ENCODE results near the gene SARDH. TPM values are rescaled to one million over a fixed set of nuclear protein-coding genes. Genes with fewer than 3 reads are reported as not detected.

Gene SARDH
- total and polyA plus RNA-seq, 9 of the 15 experiments (the other 6 are each of a cell fraction or from before 2014, with no cell fraction given), result 0.14 TPM; not detected in 8

GRCh38 chr9:133706307-133707050, 31.7 kb downstream of the SARDH start (continued):
- no peak for TF ChIP-seq ILF3 (IDR thresholded peaks at IDR 0.05; ENCODE audit: borderline replicate concordance)
- TF ChIP-seq SLC30A9 (CRISPR knock-in tag; IDR thresholded peaks at IDR 0.05), result no peak
- TF ChIP-seq ZNF695 (CRISPR knock-in tag; IDR thresholded peaks at IDR 0.05), result no peak
- TF ChIP-seq ZNF347 (CRISPR knock-in tag; IDR thresholded peaks at IDR 0.05; ENCODE audit: low read depth), result no peak
- no peak for TF ChIP-seq BDP1 (IDR thresholded peaks at IDR 0.05; ENCODE audit: insufficient read depth, insufficient read length)

- CTCF ChIA-PET (ENCODE audit: low intra/inter-chr PET ratio), result no interaction called here
- ATAC-seq (no peak), FAIRE-seq (no peak), DNase-seq (ENCODE audit: extremely low read depth in 1 of 4, low spot score in 3 of 4) (no peak)
- intact Hi-C loops (cut with micrococcal nuclease), result no loop called here
- Histone ChIP-seq H3K4me3 (no peak overlapping the region), H3K27me3 (ENCODE audit: control insufficient read depth in 2 of 2, insufficient read depth in 2 of 2, low read length in 2 of 2) (peaks cover 22 to 54% of the 10 kb centered on the region in 2 experiments; a peak in 4 of 5 replicates), H3K4me1 (replicated peaks in 1 of 2; ENCODE audit: control insufficient read depth in 2 of 2, insufficient read depth in 2 of 2, low read length in 2 of 2) (peaks cover 0 to under 1% of the 10 kb centered on the region in 2 experiments; a peak in 1 of 5 replicates), H3K9me1 (ENCODE audit: control insufficient read depth, insufficient read depth, low read length) (no peaks in the 10 kb centered on the region), H3K4me2 (ENCODE audit: insufficient read depth, low read length) (no peak overlapping the region), H4K20me1 (replicated peaks; ENCODE audit: control insufficient read depth, insufficient read depth, low read length) (peaks cover 4% of the 10 kb centered on the region; the same call in 1 of the 2 replicates), H2AFZ (ENCODE audit: low read depth, low read length) (no peak overlapping the region), H3K9me3 (replicated peaks; ENCODE audit: control insufficient read depth, insufficient read depth, low read depth, low read length) (no peaks in the 10 kb centered on the region), H3K27ac (ENCODE audit: extremely low read depth, low read depth, low read length) (no peak overlapping the region), H3K36me3 (ENCODE audit: control insufficient read depth, insufficient read depth, low read length) (no peaks in the 10 kb centered on the region), H3K79me2 (ENCODE audit: control insufficient read depth, insufficient read depth, low read length) (no peaks in the 10 kb centered on the region), H3K9ac (ENCODE audit: insufficient read depth in 1 of 2, low read depth in 2 of 2, low read length in 2 of 2) (no peak overlapping the region)
- BruUV-seq (replicated peaks), result no TSS peak
- TF ChIP-seq ZNF232 (CRISPR knock-in tag; IDR thresholded peaks at IDR 0.05) (no peak), HMG20B (CRISPR knock-in tag; IDR thresholded peaks at IDR 0.05) (no peak), ARNT (IDR thresholded peaks at IDR 0.05) (no peak), BMI1 (IDR thresholded peaks at IDR 0.05; ENCODE audit: low read length) (no peak), KDM5B (IDR thresholded peaks at IDR 0.05; ENCODE audit: insufficient replicate concordance, low read depth, low read length) (no peak), SETDB1 (IDR thresholded peaks at IDR 0.05; ENCODE audit: low read length) (no peak), CBFA2T2 (conservative IDR thresholded peaks at IDR 0.05) (no peak), USF2 (CRISPR knock-in tag; IDR thresholded peaks at IDR 0.05) (no peak), ZNF12 (CRISPR knock-in tag; IDR thresholded peaks at IDR 0.05) (no peak), IRF9 (tag; IDR thresholded peaks at IDR 0.05) (no peak), SMC3 (conservative IDR thresholded peaks at IDR 0.05; ENCODE audit: insufficient read depth, low read depth, low read length) (no peak)
- WGBS (ENCODE audit: insufficient coverage, low coverage, missing lambda C conversion rate), result 2% methylated on average over 10 of the region's 10 CpGs
- in situ Hi-C loops (cut with MboI), result no loop called here
- POLR2A ChIA-PET, result interaction anchor here (0.6 kb wide), 1 partner anchor 225 kb away, joined by 3 read pairs; no protein-coding TSS in a partner anchor
Observed at GRCh38 chr9:133705576-133705975, 32.6 kb downstream of the SARDH start.
